SH-SY5Y (cell line): ENCODE results near the gene SENP5.

Experiments
- GATA2 ChIP-seq: IDR thresholded peaks from 2 replicates; pipeline ENCODE4 v1.6.1; 2011; ENCODE audit warnings: mild to moderate bottlenecking, low read depth, low read length
- GATA3 ChIP-seq: IDR thresholded peaks from 2 replicates; pipeline ENCODE4 v1.6.1; 2011; ENCODE audit warnings: low read depth, mild to moderate bottlenecking, low read length, moderate library complexity

The SENP5 gene

DNA sequence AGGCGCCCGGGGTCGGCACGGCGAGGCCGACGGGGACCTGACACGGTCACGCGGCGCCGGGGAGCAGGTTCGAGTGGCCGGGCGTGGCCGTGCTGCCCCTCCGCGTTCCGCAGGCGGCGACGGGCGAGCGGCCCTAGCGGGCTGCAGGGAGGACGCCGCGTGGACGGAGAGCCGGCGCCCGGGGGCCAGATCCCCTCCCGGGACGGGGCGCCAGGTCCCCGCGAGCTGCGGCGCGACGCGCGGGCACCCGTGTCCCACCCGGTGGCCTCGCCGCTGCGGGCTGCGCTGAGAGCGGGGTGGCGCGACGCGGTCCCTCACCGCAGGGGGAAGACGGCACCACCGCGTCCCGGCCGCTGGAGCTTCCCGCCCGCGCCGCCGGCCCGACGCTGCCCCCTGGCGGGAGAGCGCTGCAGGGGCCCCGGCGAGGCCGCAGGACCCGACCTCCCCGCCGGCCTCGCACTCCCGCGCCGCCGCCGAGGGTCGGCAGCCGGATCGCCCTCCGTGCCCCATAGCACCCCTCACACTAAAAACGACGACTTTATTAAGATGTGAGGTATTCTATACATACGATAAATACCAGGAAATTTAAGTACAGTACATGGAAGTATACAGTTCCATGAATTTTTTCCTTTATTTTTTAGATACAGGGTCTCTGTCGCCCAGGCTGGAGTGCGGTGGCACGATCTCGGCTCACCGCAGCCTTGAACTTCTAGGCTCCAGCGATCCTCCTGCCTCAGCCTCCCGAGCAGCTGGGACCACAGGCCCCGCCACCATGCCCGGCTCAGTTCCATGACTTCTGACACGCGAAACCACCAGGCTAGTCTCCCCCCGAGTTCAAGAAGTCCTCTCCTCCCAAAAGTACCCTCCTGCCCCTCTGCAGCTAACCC, 102.2 kb downstream of the SENP5 start:
- no peak for TF ChIP-seq GATA2
- TF ChIP-seq GATA3, result no peak

DNA sequence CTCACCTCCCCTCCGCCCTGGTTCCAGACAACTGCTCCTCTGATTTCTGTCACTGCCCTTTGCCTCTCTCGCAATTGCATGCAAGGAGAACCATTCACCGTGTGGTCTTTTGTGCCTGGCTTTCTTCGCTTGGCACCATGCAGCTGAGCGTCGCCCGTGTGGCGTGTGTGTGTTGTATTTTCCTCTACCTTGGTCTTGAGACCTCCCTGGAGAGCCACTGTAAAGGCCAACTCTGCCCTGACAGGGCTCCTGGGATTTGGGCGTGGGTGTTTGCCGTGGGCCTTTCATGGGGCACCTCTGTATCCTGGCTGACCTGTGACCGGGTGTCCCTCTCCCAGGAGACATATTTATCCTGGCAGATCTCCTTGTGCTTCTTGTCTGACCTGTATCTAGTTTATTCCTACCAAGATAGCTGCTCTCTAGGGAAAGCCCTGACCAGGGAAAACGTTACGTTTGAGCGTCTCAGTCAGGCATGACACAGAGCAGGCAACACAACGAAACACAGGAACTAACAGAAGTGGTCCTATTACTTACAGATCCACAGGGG, 102.9 kb downstream of the SENP5 start:
- TF ChIP-seq GATA2 (no peak), GATA3 (no peak)

DNA sequence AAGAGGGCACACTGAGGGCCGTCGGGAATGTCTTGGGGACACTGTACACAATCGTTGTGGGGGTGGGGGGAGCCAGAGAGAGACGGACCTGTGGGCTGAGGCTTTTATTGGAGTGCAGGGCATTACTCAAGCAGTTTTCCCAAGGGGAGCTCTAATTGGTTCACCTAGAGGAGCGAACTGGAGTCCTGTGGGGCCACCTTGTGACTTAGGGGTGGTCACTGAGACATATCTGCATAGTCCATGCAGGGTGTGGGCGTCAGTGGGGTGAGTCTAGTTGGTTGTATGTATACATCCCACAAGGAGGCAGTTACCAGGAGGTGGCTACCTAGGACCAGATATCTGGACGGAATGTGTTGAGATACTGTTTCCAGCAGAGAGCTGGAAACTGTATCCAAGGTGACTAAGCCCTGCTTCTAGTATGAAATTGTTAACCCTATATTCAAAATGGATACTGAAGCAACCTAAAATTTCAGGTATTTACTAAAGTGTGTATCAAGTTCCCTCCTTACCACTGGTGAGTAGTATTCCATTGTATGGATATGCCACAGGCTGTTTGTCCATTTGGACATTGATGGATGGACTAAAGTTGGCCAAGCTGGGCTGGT, 103.5 kb downstream of the SENP5 start:
- no peak for TF ChIP-seq GATA3
- TF ChIP-seq GATA2, result no peak

DNA sequence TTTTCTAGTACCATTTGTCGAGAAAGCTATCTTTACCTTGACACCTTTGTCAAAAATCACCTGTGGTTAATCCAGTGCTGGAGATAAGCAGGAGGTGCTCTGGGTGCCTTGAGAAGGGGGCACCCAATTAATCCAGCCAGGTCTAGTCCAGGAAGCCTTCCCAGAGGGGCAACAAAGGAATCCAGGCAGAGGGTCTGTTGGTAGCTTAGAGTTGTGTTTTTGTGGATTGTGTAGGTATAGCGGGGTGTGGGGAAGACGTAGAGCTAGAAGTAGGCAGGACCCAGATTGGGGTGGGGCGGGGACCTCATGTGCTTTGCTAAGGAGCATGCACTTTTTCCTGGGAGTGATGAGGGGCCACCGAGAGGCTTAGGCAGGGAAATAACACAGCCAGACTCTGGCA, 106.9 kb downstream of the SENP5 start:
- no peak for TF ChIP-seq GATA3
- TF ChIP-seq GATA2, result no peak

DNA sequence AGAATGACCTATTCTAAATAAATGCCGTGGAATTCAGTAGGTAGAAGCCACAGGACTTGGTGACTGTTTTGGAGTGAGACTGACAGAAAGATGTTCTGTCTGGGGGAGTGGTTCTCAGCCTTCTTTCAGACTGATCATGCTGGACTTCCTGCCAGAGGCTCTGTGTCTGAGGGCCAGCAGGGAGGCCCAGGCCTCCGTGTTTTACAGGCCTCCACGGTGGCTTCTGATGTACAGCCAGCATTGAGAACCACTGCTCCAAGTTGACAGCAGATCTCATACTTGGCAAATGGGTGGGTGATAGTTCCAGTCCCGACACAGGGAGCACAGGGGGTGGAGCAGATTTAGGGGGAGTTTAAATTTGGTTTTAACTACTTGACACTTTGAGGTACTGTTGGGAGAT, 107.6 kb downstream of the SENP5 start:
- TF ChIP-seq GATA2 (no peak), GATA3 (no peak)

DNA sequence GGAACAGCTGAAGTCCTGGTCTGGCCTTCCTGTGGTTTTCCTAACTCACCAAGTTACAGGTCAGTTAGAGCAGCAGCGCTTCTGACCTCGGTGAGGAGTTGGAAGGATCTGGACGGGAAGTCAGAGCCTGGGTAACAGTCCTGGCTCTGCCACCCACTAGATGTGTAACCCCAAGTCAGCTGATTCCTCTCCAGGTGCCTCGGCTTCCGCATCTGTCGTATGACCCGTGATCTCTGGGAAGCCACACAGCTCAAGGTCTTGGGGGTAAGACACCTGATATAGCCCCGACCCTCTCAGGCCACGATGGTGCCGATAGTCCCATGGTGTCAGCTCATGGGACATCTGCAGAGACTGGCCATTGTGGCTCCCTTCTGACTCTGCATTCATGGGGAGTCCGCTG, 109.2 kb downstream of the SENP5 start:
- no peak for TF ChIP-seq GATA2
- no peak for TF ChIP-seq GATA3

DNA sequence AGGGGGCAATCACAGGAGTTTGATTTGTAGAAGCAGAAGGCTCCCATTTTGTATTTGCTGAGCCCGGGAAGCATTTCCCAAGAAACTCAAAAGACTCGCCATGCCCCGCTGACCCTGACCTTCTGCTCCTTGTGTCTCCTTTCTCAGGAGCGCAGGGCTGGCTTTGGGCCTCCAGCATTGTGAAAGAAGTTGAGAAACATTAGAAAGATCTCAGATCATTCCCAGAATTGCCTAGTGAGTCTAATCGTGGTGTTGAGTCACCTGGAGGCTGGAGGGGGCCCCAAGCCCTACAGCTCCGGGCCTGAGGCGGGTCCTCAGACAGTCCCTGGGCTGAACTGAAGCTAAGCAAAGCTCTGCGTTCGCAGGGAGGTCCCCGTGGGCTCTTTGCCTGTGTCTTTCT, 111.8 kb downstream of the SENP5 start:
- TF ChIP-seq GATA2 (no peak), GATA3 (no peak)

DNA sequence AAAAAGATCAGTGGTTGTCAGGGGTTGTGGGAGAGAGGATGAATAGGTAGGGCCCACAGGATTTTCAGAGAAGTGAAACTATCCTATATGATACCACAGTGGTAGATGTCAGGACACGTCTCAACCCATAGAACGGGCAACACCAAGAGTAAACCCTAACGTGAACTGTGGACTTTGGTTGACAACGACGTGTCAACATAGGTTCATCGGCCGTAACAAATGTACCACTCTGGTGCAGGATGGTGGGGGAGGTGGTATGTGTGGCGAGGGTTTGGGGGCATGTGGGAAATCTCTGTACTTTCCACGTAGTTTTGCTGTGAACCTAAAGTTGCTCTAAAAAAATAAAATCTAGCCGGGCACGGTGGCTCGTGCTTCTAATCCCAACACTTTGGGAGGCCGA, 113.9 kb downstream of the SENP5 start:
- TF ChIP-seq GATA2, result no peak
- no peak for TF ChIP-seq GATA3

DNA sequence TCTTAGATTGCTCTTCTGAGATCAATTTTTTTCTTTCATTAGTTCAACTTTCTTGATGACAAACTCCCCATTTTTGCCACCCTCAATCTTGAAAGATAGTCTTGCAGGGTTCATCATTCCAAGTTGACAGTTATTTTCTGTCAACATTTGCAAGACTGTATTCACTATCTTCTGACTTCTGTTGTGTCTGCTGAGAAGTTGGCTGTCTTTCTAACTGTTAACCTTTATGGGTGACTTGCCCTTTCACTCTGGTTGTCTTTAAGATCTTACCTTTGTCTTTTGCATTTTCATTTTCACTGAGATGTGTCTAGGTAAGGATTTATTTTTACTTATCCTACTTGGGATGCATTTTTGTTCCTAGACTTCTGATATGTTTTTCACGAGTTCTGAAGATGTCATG, 115.5 kb downstream of the SENP5 start:
- TF ChIP-seq GATA2 (no peak), GATA3 (no peak)
